ENCODE data around the gene SNRPD3. TPM values are rescaled to one million over a fixed set of nuclear protein-coding genes. Genes with fewer than 3 reads are reported as not detected.

Gene SNRPD3
- total RNA-seq: 137 and 160 TPM in 2 replicates

GRCh38 chr22:24555165-24556039 is at the start of gene SNRPD3:
SNRPD3 (plus strand) TSS chr22:24555999; CDS start chr22:24557675, 1,676 bp downstream.
- no peaks in the 10 kb centered on the region for H3K36me3 ChIP-seq (ENCODE audit: control insufficient read depth, insufficient read depth, low read length)
- TF ChIP-seq CTCF (IDR thresholded peaks at IDR 0.05; ENCODE audit: insufficient read depth, low read length, poor library complexity, severe bottlenecking): peak; percentile 18
- DNase-seq (ENCODE audit: low read depth): peak; percentile 86
- no peaks in the 10 kb centered on the region for H3K27me3 ChIP-seq (ENCODE audit: control insufficient read depth, insufficient read depth, low read length)
- H3K4me3 ChIP-seq (ENCODE audit: low read depth, low read length): peak within 1 kb of the TSS; percentile 90

DNA sequence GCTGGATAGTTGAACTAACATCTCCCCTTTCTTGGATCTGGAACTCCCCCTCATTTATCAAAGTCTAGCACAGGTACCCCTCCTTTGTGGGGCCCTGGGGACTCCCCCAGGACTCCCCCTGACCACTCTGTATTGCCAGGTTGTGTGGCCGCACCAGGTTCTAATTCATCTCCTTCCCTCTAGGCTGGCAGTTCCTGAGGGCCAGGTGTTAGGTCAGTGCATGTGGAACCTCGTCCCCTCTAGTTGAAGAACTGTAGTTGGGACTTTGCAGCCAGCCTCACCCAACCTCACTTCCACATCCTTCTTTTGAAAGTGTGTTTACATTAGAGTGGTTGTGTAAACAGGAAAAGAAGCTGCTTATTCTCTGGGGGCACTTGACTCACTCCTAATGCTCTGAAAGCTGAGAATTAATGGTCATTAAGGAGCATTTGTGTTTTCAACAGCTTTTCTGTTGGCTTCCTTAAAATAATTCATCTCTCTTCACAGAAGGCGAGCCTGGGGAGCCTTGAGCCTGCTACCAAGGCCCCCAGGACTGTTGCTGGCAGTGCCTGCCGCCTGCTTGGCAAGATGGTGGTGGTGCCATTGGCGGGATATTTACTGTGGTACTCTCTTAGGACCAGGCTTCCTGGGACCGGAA is 48.9 kb upstream of the SNRPD3 start:
- TF ChIP-seq CTCF (IDR thresholded peaks at IDR 0.05; ENCODE audit: insufficient read depth, low read length, poor library complexity, severe bottlenecking): no peak
- no peaks in the 10 kb centered on the region for H3K27me3 ChIP-seq (ENCODE audit: control insufficient read depth, insufficient read depth, low read length)
- DNase-seq (ENCODE audit: low read depth): no peak
- no peaks in the 10 kb centered on the region for H3K36me3 ChIP-seq (ENCODE audit: control insufficient read depth, insufficient read depth, low read length)
- no peak overlapping the region for H3K4me3 ChIP-seq (ENCODE audit: low read depth, low read length)

GRCh38 chr22:24507716-24508115 is 48.1 kb upstream of the SNRPD3 start:
- H3K27me3 ChIP-seq (ENCODE audit: control insufficient read depth, insufficient read depth, low read length): no peaks in the 10 kb centered on the region
- H3K36me3 ChIP-seq (ENCODE audit: control insufficient read depth, insufficient read depth, low read length): no peaks in the 10 kb centered on the region
- TF ChIP-seq CTCF (IDR thresholded peaks at IDR 0.05; ENCODE audit: insufficient read depth, low read length, poor library complexity, severe bottlenecking): no peak
- DNase-seq (ENCODE audit: low read depth): no peak
- H3K4me3 ChIP-seq (ENCODE audit: low read depth, low read length): no peak overlapping the region

DNA sequence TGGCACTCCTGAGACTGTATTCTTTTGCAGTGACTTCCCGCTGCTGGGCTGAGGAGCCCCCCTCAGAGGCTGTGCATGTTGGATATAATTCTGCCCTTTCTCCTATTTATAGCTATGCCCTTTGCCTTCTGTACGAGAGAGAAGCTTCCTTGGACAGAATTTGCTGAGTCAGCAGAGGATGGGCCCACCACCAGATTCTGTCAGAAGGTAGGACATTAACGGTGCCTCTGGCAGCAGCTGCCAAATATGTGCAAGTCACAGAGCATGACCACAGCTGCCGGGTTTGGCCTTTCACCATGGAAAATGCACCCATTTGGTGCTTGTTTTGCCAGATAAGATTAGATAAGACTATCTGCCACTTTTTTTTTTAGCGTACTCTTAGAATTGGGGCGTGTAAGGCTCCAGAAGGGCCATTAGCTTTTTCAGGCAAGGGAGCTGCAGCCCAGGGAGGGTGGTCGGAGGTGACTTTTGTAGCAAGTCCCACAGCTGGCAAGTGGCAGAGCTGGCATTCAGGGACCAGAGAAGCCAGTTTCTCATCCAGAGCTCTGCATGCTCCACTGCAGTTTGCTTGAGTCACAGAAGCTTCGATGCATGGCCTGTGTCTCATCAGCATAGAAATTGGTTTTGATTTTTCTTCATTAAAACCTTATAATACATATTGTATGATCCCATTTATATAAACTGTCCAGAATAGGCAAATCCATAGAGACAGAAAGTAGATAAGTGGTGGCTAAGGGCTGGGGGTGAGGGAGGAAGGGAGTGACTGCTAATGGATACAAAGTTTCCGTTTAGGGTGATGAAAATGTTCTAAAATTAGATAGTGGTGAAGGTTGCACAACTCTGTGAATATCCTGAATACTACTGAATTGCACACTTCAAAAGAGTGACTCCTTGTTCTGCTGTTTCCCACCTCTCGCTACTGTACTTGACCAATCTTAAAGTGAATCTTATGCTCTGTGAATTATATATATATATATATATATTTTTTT is 44.9 kb upstream of the SNRPD3 start:
- H3K4me3 ChIP-seq (ENCODE audit: low read depth, low read length): no peak overlapping the region
- peaks cover 8% of the 10 kb centered on the region for H3K27me3 ChIP-seq (ENCODE audit: control insufficient read depth, insufficient read depth, low read length)
- no peak for DNase-seq (ENCODE audit: low read depth)
- no peak for TF ChIP-seq CTCF (IDR thresholded peaks at IDR 0.05; ENCODE audit: insufficient read depth, low read length, poor library complexity, severe bottlenecking)
- no peaks in the 10 kb centered on the region for H3K36me3 ChIP-seq (ENCODE audit: control insufficient read depth, insufficient read depth, low read length)

- DNase-seq (ENCODE audit: low read depth): no peak
- peaks cover 8% of the 10 kb centered on the region for H3K27me3 ChIP-seq (ENCODE audit: control insufficient read depth, insufficient read depth, low read length)
- no peaks in the 10 kb centered on the region for H3K36me3 ChIP-seq (ENCODE audit: control insufficient read depth, insufficient read depth, low read length)
- TF ChIP-seq CTCF (IDR thresholded peaks at IDR 0.05; ENCODE audit: insufficient read depth, low read length, poor library complexity, severe bottlenecking): no peak
- no peak overlapping the region for H3K4me3 ChIP-seq (ENCODE audit: low read depth, low read length)
These were observed 43.8 kb upstream of the SNRPD3 start for GRCh38 chr22:24512043-24512442.

All from kidney epithelial cell (primary cell).